Smooth muscle cell of bladder (primary cell): ENCODE data around the gene SPECC1. TPM values are rescaled to one million over a fixed set of nuclear protein-coding genes. Genes with fewer than 3 reads are reported as not detected.

Experiments used
- total RNA-seq: library from RNA; depleted of rRNA; stranded (reverse); fragments of >200 nt; gene quantifications from 2 replicates; pipeline ENCODE4 v1.2.3, GENCODE V29; 2014

Gene SPECC1, protein sequence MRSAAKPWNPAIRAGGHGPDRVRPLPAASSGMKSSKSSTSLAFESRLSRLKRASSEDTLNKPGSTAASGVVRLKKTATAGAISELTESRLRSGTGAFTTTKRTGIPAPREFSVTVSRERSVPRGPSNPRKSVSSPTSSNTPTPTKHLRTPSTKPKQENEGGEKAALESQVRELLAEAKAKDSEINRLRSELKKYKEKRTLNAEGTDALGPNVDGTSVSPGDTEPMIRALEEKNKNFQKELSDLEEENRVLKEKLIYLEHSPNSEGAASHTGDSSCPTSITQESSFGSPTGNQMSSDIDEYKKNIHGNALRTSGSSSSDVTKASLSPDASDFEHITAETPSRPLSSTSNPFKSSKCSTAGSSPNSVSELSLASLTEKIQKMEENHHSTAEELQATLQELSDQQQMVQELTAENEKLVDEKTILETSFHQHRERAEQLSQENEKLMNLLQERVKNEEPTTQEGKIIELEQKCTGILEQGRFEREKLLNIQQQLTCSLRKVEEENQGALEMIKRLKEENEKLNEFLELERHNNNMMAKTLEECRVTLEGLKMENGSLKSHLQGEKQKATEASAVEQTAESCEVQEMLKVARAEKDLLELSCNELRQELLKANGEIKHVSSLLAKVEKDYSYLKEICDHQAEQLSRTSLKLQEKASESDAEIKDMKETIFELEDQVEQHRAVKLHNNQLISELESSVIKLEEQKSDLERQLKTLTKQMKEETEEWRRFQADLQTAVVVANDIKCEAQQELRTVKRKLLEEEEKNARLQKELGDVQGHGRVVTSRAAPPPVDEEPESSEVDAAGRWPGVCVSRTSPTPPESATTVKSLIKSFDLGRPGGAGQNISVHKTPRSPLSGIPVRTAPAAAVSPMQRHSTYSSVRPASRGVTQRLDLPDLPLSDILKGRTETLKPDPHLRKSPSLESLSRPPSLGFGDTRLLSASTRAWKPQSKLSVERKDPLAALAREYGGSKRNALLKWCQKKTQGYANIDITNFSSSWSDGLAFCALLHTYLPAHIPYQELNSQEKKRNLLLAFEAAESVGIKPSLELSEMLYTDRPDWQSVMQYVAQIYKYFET
- 7.7 and 9.0 TPM in 2 replicates for total RNA-seq

DNA sequence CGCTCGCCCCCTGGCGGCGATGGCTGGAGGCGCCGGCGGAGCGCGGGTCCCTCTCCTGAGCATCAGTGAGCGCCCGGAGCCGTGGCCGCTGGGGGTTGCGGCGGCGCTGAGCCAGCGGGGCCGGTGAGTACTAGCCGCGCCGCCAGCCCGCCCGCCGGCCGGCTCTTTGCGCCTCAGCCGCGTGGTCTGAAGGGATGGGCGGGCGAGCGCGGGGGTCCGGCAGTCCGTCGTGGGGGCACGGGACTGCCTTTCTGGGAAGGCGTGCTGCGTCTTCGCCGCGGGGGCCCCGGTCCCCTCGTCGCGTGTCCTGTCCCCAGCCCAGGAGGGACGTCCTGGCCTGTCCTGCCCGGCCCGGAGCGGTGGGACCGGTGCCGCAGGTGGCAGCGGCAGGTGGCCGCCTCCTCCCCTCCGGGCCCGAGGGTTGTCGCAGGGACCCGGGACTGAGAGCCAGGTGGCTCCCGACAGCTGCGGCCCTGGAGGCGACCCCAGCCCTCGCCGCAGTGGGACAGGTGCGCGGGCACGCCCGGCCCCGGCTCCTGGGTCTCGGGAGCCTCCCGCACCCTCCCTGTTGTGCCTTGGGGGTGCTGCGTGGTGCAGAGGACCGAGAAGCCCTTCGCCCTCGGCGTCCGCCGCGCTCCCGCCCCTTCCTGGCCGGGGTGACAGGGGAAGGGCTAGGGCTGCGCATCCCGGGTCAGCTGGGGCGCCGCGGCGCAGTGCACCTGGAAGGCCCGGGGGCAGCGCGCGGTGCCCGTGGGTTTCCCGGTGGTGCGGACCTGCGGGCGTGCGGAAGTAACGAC lies at the start of gene SPECC1:
Gene SPECC1 (plus strand): TSS at position 58 of the 797 bp plus-strand sequence. CDS start 87,293 bp downstream, outside the sequence.

DNA sequence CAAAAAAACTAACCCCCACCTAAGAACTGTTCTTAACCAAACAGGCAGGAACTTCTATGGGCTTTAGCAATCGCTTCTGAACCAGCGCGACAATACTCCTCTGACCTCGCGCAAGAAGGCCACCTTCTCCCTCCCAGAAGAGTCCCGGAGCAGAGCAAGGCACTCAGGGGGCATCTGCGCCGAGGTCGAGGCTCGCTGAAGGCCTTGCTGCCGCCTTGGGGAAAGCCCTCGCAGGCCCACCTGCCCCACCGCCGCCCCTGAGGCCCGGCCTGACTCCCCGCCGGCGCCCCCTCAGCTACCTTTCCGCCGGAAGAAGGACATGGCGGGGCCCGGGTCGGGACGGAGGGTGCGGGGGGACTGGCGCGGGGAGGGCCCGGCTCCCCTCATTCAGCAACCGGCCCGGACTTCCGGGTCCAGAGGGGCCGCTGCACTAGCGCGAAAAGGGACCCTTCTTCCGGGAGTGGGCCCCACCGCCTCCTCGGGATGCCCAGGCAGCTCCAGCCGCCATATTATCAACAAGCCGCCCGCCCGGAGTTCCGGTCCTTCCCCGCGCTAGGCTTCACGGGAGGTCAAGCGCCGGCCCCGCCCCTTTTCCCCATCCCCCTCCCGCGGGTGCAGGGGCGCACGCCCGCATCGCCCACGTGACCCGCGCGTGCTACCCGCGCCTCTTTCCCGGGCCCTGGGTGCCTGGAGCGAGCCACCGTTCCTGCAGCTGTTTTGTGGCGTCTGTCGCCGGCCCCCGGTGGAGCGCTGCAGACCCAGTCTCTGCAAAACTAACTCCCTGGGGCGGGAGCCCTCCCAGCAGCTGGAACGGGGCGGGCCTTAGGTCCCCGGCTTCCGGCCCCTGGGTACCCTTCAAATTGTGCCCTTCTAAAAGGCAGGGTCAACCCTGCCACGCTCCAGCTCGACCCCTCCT lies 31.6 kb upstream of the SPECC1 start, which contains the start of gene AKAP10:
Gene AKAP10 (minus strand): TSS at position 536 of the 916 bp plus-strand sequence. CDS start 149 bp downstream, at position 387.

Other genes with a start within 250 kb of the SPECC1 start
- 50.5 and 54.3 TPM in 2 replicates for gene ULK2, start 141.4 kb upstream of the SPECC1 start, total RNA-seq
- 21.0 and 21.7 TPM in 2 replicates for gene AKAP10, start 31.5 kb upstream of the SPECC1 start, total RNA-seq